HepG2 (cell line): ENCODE data around the gene JAGN1. TPM values are rescaled to one million over a fixed set of nuclear protein-coding genes. Genes with fewer than 3 reads are reported as not detected.
A peak's percentile ranks its signal among the peaks of the same experiment; 100 is the strongest.

Source experiments
- AKAP8 ChIP-seq: sonication (generic); formaldehyde crosslinking; IDR thresholded peaks from 2 replicates; pipeline ENCODE4 v1.5.1; 2020; ENCODE audit warnings: mild to moderate bottlenecking, missing genetic modification reagents
- ASH2L ChIP-seq: fragments of 300-600, 200-600 bp; sonication (generic); IDR thresholded peaks from 2 replicates; pipeline ENCODE4 v1.7.0; 2017; ENCODE audit warnings: low read depth, mild to moderate bottlenecking, moderate library complexity, mixed read lengths, low read length; ENCODE audit not compliant: insufficient read length
- ATF4 ChIP-seq, 2 experiments: fragments of 450-650 bp in 1 of 2; sonication (generic) in 1 of 2; formaldehyde crosslinking; IDR thresholded peaks; 2 replicates each; pipeline versions ENCODE4 v1.5.0 to v1.8.0; 2020 to 2022; ENCODE audit warnings: mild to moderate bottlenecking in 1 of 2, missing genetic modification reagents in 1 of 2
- CCAR2 ChIP-seq: fragments of 200-400 bp; formaldehyde crosslinking; optimal IDR thresholded peaks from 2 replicates; pipeline ENCODE3; 2018; ENCODE audit warnings: low read depth, mild to moderate bottlenecking, low read length, moderate library complexity
- EP300 ChIP-seq, 3 experiments: sonication (generic) in 1 of 3; formaldehyde crosslinking in 1 of 3; IDR thresholded peaks; 2 replicates each; pipeline versions ENCODE4 v1.5.1 to v1.6.1; 2011 to 2020; ENCODE audit warnings: low read depth in 2 of 3, low read length in 2 of 3, borderline replicate concordance in 1 of 3, improper control_type of control experiment in 1 of 3, mild to moderate bottlenecking in 1 of 3, missing genetic modification reagents in 1 of 3, moderate library complexity in 1 of 3
- HNF4A ChIP-seq: sonication (generic); formaldehyde crosslinking; IDR thresholded peaks from 2 replicates; pipeline ENCODE4 v1.4.0; 2020; ENCODE audit warnings: missing genetic modification reagents
- JUND ChIP-seq: sonication (generic); formaldehyde crosslinking; IDR thresholded peaks from 2 replicates; pipeline ENCODE4 v1.8.0; 2022; ENCODE audit warnings: mild to moderate bottlenecking, missing genetic modification reagents
- MLX ChIP-seq: IDR thresholded peaks from 2 replicates; pipeline ENCODE4 v1.6.1; 2016
- NR2F6 ChIP-seq, 2 experiments: IDR thresholded peaks; 2 replicates each; pipeline ENCODE4 v1.6.1; 2016; ENCODE audit warnings: antibody characterized with exemption in 1 of 2, mild to moderate bottlenecking in 1 of 2
- PHF21A ChIP-seq: sonication (generic); formaldehyde crosslinking; IDR thresholded peaks from 2 replicates; pipeline ENCODE4 v1.5.0; 2020; ENCODE audit warnings: mild to moderate bottlenecking, missing genetic modification reagents
- SP1 ChIP-seq, 2 experiments: fragments of 450-650 bp in 1 of 2; sonication (generic) in 1 of 2; formaldehyde crosslinking in 1 of 2; IDR thresholded peaks; 2 replicates each; pipeline versions ENCODE4 v1.4.0 to v1.6.1; 2016 to 2020; ENCODE audit warnings: missing genetic modification reagents in 1 of 2
- TCF12 ChIP-seq, 2 experiments: fragments of 450-650 bp in 1 of 2; sonication (generic) in 1 of 2; formaldehyde crosslinking in 1 of 2; IDR thresholded peaks; 2 replicates each; pipeline versions ENCODE4 v1.6.1 to v1.8.0; 2017 to 2022; ENCODE audit warnings: antibody characterized with exemption in 1 of 2, mild to moderate bottlenecking in 1 of 2, missing genetic modification reagents in 1 of 2, moderate library complexity in 1 of 2
- ZBTB10 ChIP-seq: sonication (generic); formaldehyde crosslinking; IDR thresholded peaks from 2 replicates; pipeline ENCODE4 v1.4.0; 2020; ENCODE audit warnings: missing genetic modification reagents, borderline replicate concordance
- ZBTB14 ChIP-seq: sonication (generic); formaldehyde crosslinking; IDR thresholded peaks from 2 replicates; pipeline ENCODE4 v1.4.0; 2020; ENCODE audit warnings: missing genetic modification reagents
- ZBTB26 ChIP-seq: IDR thresholded peaks from 2 replicates; pipeline ENCODE4 v1.6.1; 2016; ENCODE audit warnings: missing compliant biosample characterization, missing genetic modification reagents, borderline replicate concordance
- ZMYM2 ChIP-seq: sonication (generic); formaldehyde crosslinking; IDR thresholded peaks from 2 replicates; pipeline ENCODE4 v1.8.0; 2022; ENCODE audit warnings: mild to moderate bottlenecking, missing genetic modification reagents
- ZMYM3 ChIP-seq: sonication (generic); formaldehyde crosslinking; IDR thresholded peaks from 2 replicates; pipeline ENCODE4 v1.5.1; 2020; ENCODE audit warnings: mild to moderate bottlenecking, missing genetic modification reagents
- ZNF160 ChIP-seq: sonication (generic); formaldehyde crosslinking; IDR thresholded peaks from 2 replicates; pipeline ENCODE4 v1.8.0; 2022; ENCODE audit warnings: mild to moderate bottlenecking, inconsistent platforms, missing genetic modification reagents
- ZNF660 ChIP-seq: sonication (generic); formaldehyde crosslinking; IDR thresholded peaks from 2 replicates; pipeline ENCODE4 v1.5.1; 2020; ENCODE audit warnings: mild to moderate bottlenecking, low read depth, missing genetic modification reagents, borderline replicate concordance
- polyA plus RNA-seq, 8 experiments: library from polyadenylated mRNA; depleted of rRNA in 3 of 8; stranded (reverse) in 7 of 8; unstranded in 1 of 8; fragments of >200 nt; fragmentation: Illumina TruSeq in 4 of 8; extraction: Trizol in 4 of 8; gene quantifications; 2 replicates each; pipeline versions ENCODE4 v1.2.1 to v1.2.3, GENCODE V29; 2011 to 2016; ENCODE audit warnings: low read depth in 4 of 8, missing spikeins in 1 of 8, mixed read lengths in 1 of 8; ENCODE audit not compliant: insufficient read depth in 1 of 8
- total RNA-seq, 5 experiments: library from RNA; depleted of rRNA; stranded (reverse); fragments of >200 nt; fragmentation: Illumina TruSeq; extraction: Trizol; gene quantifications; 2 replicates each; pipeline ENCODE4 v1.2.3, GENCODE V29; 2016; ENCODE audit warnings: low read depth in 1 of 5

The JAGN1 gene
- total and polyA plus RNA-seq, 2 of the 13 experiments (the other 11 are each of a cell fraction or from before 2014, with no cell fraction given) = 49.9 to 50.9 TPM

- TF ChIP-seq ZBTB10 (CRISPR knock-in tag) (peak; percentile 23; the same call in 1 of the 2 replicates), CCAR2 (no peak), ATF4 (CRISPR knock-in tag; IDR thresholded peaks at IDR 0.05) (peak in 1 of 2 experiments; percentile 29; a peak in 1 of 4 replicates), ZBTB26 (no peak; the same call in none of the 2 replicates), PHF21A (peak; percentile 18; the same call in 1 of the 2 replicates), MLX (CRISPR knock-in tag) (no peak), AKAP8 (CRISPR knock-in tag) (0 out of 2 replicates have a peak, but pooled peaks have one; percentile 15), SP1 (IDR thresholded peaks at IDR 0.05) (no peak), SP1 (CRISPR knock-in tag; IDR thresholded peaks at IDR 0.05) (peak; percentile 9; the same call in 1 of the 2 replicates), ASH2L (peak; percentile 27), HNF4A (0 out of 2 replicates have a peak, but pooled peaks have one; percentile 5), ZNF660 (CRISPR knock-in tag) (no peak), ZBTB14 (CRISPR knock-in tag) (peak; percentile 70), ZNF160 (CRISPR knock-in tag) (peak; percentile 10; the same call in 1 of the 2 replicates), NR2F6 (IDR thresholded peaks at IDR 0.05) (no peak), NR2F6 (CRISPR knock-in tag; IDR thresholded peaks at IDR 0.05) (0 out of 2 replicates have a peak, but pooled peaks have one; percentile 16), TCF12 (IDR thresholded peaks at IDR 0.05) (no peak), TCF12 (CRISPR knock-in tag; IDR thresholded peaks at IDR 0.05) (peak; percentile 71; the same call in 1 of the 2 replicates), ZMYM2 (CRISPR knock-in tag) (no peak), EP300 (IDR thresholded peaks at IDR 0.05; ENCODE audit: low read depth in 2 of 2, low read length in 2 of 2) (no peak), EP300 (CRISPR knock-in tag; IDR thresholded peaks at IDR 0.05; ENCODE audit: borderline replicate concordance) (no peak), JUND (0 out of 2 replicates have a peak, but pooled peaks have one; percentile 48), ZMYM3 (CRISPR knock-in tag) (0 out of 2 replicates have a peak, but pooled peaks have one; percentile 23)
Measured at GRCh38 chr3:9932843-9933560, 42.6 kb downstream of the JAGN1 start (continued).
